ENCODE data around the gene DPH1. TPM values are rescaled to one million over a fixed set of nuclear protein-coding genes. Genes with fewer than 3 reads are reported as not detected.

The DPH1 gene
- total RNA-seq, 1 donor from 2014 or later, result 14.7 TPM

- TF ChIP-seq CTCF (IDR thresholded peaks at IDR 0.05; ENCODE audit: insufficient read depth, low read length, severe bottlenecking), result no peak
- Histone ChIP-seq H3K4me3 (ENCODE audit: low read depth, low read length) (no peak overlapping the region), H3K36me3 (ENCODE audit: control insufficient read depth, insufficient read depth, low read length) (no peaks in the 10 kb centered on the region), H3K27me3 (ENCODE audit: control insufficient read depth, insufficient read depth, low read length) (peaks cover 1% of the 10 kb centered on the region)
- no peak for FAIRE-seq
- DNase-seq (ENCODE audit: low read depth), result no peak
Measured at GRCh38 chr17:1996800-1997288, 33.1 kb upstream of the DPH1 start.

GRCh38 chr17:1997289-1997926 is 32.5 kb upstream of the DPH1 start:
- TF ChIP-seq CTCF (IDR thresholded peaks at IDR 0.05; ENCODE audit: insufficient read depth, low read length, severe bottlenecking), result no peak
- peak; percentile 93 for FAIRE-seq
- no peak overlapping the region for H3K4me3 ChIP-seq (ENCODE audit: low read depth, low read length)

GRCh38 chr17:1997927-1998742 is 31.8 kb upstream of the DPH1 start:
- Histone ChIP-seq H3K4me3 (ENCODE audit: low read depth, low read length) (peak overlapping the region; percentile 22), H3K27me3 (ENCODE audit: control insufficient read depth, insufficient read depth, low read length) (peaks cover 1% of the 10 kb centered on the region), H3K36me3 (ENCODE audit: control insufficient read depth, insufficient read depth, low read length) (no peaks in the 10 kb centered on the region)
- no peak for TF ChIP-seq CTCF (IDR thresholded peaks at IDR 0.05; ENCODE audit: insufficient read depth, low read length, severe bottlenecking)
- FAIRE-seq, result no peak
- DNase-seq (ENCODE audit: low read depth), result no peak

More at GRCh38 chr17:1997289-1997926, 32.5 kb upstream of the DPH1 start:
- peak; percentile 80 for DNase-seq (ENCODE audit: low read depth)
- Histone ChIP-seq H3K27me3 (ENCODE audit: control insufficient read depth, insufficient read depth, low read length) (peaks cover 1% of the 10 kb centered on the region), H3K36me3 (ENCODE audit: control insufficient read depth, insufficient read depth, low read length) (no peaks in the 10 kb centered on the region)

- Histone ChIP-seq H3K4me3 (ENCODE audit: low read depth, low read length) (no peak overlapping the region), H3K27me3 (ENCODE audit: control insufficient read depth, insufficient read depth, low read length) (no peaks in the 10 kb centered on the region), H3K36me3 (ENCODE audit: control insufficient read depth, insufficient read depth, low read length) (no peaks in the 10 kb centered on the region)
- no peak for FAIRE-seq
- DNase-seq (ENCODE audit: low read depth), result peak; percentile 21
- TF ChIP-seq CTCF (IDR thresholded peaks at IDR 0.05; ENCODE audit: insufficient read depth, low read length, severe bottlenecking), result no peak
Measured at GRCh38 chr17:1999557-2000251, 30.2 kb upstream of the DPH1 start.

GRCh38 chr17:2002767-2003329 is 27.1 kb upstream of the DPH1 start:
- DNase-seq (ENCODE audit: low read depth) (no peak), FAIRE-seq (no peak)
- Histone ChIP-seq H3K4me3 (ENCODE audit: low read depth, low read length) (no peak overlapping the region), H3K27me3 (ENCODE audit: control insufficient read depth, insufficient read depth, low read length) (peaks cover 1% of the 10 kb centered on the region), H3K36me3 (ENCODE audit: control insufficient read depth, insufficient read depth, low read length) (no peaks in the 10 kb centered on the region)
- TF ChIP-seq CTCF (IDR thresholded peaks at IDR 0.05; ENCODE audit: insufficient read depth, low read length, severe bottlenecking), result no peak

Measured in bronchial epithelial cell (primary cell).